ENCODE measurements around the gene PPARG.
"Not testable (repeated sequence)": the region's sequence is repeated elsewhere in the genome, so short reads cannot be mapped to it uniquely, and the experiment has no call there.

PPARG gene

DNA sequence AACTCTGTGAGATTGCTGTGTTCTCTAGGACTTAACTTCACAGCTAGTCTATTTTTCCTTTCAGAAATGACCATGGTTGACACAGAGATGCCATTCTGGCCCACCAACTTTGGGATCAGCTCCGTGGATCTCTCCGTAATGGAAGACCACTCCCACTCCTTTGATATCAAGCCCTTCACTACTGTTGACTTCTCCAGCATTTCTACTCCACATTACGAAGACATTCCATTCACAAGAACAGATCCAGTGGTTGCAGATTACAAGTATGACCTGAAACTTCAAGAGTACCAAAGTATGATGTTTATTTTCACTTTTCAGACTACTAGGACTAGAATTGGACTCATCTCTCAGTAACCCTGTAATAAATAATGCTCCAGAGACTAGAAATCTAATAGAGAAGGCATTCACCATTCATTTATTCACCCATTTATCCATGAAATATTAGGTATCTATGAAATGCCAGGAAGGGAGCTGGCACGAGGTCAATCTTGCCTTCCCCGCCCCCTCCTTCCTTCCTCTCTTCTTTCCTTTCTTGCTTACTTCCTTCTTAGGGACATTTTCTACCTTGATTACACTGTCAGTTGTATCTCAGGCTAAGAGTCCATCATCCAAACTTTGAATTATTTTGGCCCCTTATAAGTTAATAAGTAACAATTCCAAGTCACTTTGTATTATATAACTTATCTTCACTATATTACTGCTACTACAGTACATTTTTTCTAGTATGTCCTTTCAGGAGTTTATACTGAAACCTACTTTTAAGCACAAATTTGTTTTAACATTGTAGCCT is 91.0 kb downstream of the PPARG start:
- no peak for DNase-seq (ENCODE audit: low read depth)

DNA sequence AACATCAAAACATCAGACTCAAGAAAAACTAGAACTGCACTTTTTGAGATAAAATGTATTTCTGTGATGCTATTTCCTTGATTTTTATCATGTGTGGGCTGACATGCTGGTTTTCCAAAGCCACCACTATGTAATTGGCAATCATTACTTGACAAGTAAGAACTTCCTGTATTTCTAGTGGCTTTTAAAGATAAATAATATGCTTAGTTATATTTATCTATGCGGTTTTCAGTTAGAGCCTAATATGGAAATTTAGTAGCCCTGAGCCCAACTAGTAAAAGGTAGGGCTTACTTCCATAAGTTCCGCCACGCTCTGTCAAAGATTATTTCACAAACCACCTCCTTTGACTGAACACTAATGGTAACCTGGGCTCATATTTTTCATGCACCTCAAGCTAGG is 91.6 kb downstream of the PPARG start:
- DNase-seq (ENCODE audit: low read depth) = no peak

DNA sequence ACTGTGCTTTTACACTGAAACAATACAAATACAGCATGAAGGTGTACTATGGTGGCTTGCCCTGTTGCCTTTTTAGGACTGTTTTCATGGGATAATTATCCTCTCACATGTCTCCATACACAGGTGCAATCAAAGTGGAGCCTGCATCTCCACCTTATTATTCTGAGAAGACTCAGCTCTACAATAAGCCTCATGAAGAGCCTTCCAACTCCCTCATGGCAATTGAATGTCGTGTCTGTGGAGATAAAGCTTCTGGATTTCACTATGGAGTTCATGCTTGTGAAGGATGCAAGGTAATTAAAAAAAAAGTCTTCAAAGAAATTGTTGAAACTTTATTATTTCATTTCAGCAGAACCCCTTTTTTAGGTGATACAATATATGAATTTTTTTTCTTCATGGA is 92.3 kb downstream of the PPARG start:
- DNase-seq (ENCODE audit: low read depth) = no peak

DNA sequence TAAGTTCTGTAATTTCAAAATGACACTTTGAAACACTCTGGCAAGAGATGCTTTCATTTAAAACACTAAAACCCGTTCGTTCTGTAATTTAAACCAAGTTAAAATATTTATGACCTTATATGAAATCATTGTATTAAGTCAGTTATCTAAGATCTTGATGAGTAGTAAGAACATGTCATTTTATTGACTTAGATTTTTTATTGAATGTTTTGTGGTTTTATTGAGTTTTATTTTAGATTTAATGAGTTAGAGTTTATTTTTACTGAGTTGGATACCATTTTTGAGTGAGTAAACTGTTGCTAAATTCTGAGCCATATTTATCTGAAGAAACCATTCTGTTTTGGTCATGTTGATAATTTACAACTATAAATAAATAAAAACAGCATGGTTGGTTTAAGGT is 94.3 kb downstream of the PPARG start:
- no peak for DNase-seq (ENCODE audit: low read depth)

DNA sequence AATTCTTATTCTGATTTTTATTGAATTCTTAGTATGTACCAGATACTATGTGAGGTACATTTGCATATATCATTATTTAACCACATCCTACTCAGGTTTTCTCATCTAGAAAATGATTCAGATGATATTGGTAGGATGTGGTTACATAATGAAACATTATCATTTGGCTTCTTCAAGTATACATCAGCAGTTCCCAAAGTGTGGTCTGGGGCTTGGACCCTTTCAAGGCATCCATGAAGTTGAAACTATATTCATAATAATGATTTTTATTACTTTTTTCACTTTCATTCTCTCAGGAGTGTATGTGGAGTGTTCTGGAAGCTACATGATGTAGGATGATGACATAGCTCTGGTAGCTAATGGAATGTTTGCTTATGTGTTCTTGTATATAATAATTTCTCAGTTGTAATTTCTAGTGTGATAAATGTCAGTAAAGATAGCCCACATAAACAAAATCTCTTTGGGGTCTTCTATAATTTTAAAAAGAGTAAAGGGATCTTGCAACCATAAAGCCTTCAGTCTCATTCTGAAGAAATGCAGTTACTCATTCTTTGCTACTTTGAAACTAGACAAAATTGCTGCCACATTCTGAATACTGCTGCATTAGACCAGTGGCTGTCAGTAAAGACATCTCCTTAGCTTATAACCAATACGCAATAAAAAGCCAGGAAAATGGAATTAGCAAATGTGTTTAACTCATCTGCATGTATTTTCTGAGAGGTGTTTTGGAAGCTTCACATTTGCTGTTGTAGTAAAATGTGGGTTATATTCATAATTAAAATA is 95.8 kb downstream of the PPARG start:
- DNase-seq (ENCODE audit: low read depth) = no peak

DNA sequence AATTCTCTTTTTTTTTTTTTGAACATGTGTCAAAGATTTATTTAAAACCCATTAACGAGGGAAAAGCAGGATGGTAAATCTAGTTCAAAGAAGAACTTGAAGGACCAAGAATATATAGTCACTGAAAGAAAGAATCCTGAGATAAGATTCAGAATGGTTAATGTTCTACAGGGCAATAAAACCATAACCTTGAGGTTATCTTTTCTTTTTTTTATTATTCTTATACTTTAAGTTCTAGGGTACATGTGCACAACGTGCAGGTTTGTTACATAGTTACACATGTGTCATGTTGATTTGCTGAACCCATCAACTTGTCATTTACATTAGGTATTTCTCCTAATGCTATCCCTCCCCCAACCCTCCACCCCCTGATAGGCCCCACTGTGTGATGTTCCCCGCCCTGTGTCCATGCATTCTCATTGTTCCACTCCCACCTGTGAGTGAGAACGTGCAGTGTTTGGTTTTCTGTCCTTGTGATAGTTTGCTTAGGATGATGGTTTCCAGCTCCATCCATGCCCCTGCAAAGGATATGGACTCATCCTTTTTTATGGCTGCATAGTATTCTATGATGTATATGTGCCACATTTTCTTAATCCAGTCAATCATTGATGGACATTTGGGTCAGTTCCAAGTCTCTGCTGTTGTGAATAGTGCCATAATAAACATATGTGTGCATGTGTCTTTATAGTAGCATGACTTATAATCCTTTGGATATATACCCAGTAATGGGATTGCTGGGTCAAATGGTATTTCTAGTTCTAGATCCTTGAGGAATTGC is 97.8 kb downstream of the PPARG start:
- DNase-seq (ENCODE audit: low read depth) = not testable (repeated sequence)

DNA sequence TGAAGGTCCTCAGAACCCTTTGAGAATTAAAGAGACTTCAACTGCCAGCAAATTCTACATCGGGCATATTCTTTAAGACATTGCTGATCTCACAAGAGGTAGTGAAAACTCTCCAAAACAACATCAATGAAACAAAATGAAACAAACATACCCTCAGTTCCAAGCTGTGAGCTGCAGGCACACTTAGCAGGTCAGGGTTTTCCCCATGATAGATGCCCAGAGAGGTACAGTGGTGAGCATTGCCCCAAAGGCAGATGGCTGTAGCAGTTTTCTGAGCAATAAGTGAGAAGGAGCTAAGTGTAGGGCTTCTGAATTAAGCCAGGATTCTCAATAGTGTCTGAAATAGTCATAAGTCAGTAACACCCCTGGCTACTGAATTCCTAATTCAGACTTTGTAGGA is 99.3 kb downstream of the PPARG start:
- no peak for DNase-seq (ENCODE audit: low read depth)

DNA sequence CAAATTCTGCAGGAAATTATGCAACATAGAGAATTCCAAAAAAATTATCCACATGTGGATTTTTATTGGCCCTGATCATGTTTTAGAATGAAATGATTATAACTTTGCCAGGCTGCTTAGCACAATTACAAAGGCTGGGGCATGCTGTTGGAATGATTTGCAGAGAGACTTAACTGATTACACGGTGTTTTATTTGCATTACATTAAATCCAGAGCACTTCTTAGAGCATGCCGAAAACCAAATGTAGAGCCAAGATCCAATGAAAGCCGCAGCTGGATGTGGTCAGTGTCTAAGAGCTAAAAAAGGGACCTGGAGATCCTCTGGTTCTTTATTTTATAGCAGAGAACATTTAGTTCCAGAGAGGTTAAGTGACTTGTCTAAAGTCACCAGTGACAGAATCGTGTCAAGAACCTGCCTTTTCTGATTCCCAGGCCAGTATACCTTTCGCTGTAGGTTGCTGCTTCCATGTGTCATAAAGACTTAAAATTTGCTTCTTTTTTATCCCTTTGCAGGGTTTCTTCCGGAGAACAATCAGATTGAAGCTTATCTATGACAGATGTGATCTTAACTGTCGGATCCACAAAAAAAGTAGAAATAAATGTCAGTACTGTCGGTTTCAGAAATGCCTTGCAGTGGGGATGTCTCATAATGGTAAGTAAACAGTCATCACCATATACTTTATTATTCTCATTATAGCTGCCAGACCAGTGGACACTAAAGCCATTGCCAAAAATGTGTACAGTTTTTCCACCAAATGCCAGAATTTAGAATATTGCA is 103.4 kb downstream of the PPARG start:
- DNase-seq (ENCODE audit: low read depth) = no peak

DNA sequence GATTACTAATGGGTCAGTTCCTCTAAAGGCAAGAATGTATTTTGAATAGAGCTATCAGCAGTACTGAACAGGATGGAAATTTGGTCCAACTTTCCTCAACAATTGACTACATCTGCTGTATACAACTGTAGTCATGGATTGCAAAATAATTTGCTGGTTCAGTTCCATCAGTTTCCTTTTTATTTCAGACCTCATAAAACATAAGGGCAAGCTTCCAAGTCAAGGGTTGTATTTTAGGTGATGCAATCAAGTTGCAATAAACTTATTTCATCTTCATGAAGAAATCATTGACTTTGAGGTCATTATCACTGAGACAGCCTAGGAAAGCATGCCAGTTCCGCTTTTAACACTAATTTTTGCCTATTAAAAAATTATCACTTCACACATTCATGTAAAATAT is 105.0 kb downstream of the PPARG start:
- peak; percentile 38 for DNase-seq (ENCODE audit: low read depth)

DNA sequence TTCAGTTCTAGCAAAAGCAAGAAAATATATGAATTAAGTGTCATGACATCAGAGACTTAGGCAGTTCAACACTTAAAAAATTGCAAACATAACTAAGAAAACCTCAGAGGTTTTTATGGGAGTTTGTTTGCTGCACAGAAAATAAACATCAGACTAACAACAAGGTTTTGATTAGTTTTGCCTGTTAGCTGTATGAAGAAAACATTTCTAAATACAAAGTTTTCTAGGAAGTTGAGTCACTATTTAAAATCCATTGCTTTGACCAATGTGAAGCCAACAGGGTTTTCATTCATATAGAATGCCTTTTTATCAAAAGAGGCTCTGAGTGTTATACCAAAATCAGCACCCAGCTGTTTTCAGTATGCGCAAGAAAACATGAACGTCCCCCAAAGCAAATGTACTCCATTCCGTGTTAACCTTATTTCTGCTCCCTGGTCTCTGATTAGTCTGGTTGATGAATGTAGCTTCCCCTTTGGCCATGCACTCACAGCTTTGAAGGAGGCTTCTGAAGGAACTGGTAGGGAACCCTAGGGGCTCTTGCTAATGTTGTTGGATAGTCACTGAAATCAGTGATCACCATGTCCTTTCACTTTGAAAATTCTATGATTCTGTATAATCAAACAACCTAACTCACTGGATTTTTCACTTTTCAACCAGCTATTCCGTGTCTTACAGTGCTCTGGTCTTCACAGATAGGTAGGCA is 105.8 kb downstream of the PPARG start:
- no peak for DNase-seq (ENCODE audit: low read depth)

DNA sequence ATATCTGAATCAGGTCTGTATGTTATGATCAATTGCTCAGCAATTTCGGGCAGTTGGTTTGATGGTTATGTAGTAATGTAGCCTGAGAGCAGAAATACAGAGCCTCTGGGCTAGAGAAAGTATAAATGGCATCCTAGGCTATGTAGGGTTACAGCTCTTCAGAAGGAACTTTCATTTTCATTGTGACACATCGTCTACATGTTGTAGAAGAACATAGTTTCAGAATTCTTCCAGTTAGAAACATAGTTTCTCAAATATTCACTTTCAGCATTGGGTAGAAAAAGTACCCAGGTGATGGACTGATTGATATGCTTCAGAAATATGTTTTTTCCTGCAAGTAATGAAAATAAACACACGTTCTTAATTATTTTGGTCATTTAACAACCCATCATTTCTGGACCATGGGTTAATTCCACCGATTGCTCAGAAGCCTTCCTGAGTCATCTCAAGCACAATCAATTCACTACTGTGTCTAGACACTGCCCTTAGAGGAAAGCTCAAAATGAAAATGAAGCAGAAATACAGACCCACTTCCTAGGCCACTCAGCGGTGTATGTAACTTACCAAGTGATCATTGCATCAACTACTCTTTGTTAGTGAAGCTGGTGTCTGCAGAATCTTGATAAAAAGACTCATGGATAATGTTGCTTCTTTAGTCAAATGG is 106.6 kb downstream of the PPARG start:
- peak; percentile 49 for DNase-seq (ENCODE audit: low read depth)

DNA sequence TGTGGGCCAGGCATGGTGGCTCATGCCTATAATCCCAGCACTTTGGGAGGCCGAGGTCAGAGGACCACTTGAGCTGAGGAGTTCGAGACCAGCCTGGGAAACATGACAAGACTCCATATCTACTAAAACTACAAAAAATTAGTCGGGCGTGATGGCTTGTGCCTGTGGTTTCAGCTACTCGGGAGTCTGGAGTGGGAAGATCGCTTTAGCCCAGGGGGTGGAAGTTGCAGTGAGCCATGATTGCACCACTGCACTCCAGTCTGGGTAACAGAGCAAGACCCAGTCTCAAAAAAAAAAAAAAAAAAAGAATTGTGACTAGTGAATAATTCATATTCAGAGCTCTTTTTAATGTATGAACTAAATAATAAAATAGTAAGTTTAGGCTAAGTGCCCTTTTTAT is 107.6 kb downstream of the PPARG start:
- DNase-seq (ENCODE audit: low read depth) = no peak

DNA sequence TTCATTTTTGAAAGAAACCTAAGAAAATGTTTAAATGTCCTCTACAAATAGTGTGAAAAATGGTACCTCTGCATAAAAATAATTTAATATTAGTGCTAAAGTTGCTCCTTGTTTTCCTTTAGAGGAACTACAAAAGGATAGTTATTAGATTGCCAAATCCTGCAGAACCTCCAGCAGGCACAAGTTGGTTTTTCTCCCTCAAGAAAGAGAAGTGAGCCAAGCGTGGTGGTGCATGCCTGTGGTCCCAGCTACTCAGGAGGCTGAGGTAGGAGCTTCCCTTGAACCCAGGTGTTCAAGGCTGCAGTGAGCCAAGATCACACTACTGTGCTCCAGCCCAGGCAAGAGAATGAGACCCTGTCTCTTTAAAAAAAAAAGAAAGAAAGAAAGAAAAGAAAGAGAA is 110.4 kb downstream of the PPARG start:
- DNase-seq (ENCODE audit: low read depth) = no peak

DNA sequence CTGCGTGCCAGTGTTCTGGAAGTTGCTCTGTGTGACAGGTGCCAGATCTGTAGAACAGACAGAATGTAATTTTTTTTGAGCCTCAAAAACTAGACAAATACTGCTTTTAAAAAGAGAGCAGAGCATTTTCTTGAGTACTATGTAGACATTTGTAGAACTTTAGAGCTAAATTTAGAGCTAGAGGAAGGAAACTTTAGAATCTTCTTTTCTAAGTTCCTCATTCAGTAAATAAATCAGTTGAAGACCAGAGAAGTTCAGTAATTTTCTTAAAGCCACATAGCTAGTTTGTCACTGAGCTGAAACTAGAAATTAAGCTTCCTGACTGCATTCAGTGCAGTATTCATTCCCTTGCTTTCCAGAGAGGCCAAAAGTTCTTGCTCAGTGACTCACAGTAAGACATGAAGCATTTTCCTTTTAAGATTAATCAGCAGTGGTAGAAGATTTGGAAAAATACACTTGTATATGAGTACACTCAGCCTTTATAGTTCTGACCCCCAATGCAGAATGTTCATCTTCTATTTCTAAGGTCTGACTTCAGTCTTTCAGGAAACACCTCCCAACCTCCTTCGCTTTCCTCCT is 111.8 kb downstream of the PPARG start:
- peak; percentile 80 for DNase-seq (ENCODE audit: low read depth)

DNA sequence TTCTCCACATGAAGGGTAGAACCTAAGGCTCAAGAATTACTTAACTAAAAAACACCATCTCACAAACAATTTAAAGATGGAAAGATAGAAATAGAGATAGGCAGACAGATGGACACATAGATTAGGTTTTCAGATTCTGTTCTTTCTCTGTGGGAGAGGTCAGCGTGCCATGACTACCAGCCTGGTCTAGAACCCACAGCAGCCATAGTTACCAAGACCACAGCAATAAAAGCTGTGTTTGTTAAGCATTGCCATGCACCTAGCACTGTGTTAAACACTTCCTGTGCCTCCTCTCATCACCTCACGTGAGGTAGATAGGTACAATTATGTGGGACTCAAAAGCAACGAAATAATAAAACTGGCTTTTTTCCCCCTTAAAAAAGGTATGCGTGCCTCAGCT is 112.3 kb downstream of the PPARG start:
- DNase-seq (ENCODE audit: low read depth) = no peak

DNA sequence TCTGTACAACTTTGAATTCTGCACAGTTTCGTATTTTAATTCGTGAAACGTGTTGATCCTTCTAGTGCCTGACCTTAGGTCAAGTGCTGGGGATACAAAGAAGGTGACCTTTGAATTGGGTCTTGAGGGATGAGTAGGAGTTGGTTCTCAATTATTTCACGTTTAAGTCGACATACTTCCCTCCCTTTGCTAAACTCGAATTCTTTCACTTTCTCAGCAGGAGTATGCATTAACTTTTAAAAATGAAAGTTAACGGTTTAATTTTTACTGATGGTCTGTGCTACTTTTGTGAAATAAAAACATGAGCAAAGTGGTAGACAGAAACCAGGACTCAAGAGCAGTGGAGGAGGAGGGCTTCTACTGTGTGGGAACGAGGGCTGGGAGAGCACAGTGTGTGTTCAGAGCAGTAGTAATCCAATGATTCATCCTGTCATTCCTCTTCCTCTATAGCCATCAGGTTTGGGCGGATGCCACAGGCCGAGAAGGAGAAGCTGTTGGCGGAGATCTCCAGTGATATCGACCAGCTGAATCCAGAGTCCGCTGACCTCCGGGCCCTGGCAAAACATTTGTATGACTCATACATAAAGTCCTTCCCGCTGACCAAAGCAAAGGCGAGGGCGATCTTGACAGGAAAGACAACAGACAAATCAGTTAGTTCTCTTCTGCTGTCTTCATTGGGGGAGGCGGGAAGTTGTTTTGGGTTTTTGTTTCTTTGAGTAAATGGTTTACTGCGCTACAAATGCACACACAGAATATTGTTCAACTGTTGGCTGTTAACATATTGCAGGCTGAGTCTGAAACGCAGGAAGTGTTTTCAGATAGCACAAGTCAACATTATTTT is 116.8 kb downstream of the PPARG start:
- peak; percentile 97 for DNase-seq (ENCODE audit: low read depth)

DNA sequence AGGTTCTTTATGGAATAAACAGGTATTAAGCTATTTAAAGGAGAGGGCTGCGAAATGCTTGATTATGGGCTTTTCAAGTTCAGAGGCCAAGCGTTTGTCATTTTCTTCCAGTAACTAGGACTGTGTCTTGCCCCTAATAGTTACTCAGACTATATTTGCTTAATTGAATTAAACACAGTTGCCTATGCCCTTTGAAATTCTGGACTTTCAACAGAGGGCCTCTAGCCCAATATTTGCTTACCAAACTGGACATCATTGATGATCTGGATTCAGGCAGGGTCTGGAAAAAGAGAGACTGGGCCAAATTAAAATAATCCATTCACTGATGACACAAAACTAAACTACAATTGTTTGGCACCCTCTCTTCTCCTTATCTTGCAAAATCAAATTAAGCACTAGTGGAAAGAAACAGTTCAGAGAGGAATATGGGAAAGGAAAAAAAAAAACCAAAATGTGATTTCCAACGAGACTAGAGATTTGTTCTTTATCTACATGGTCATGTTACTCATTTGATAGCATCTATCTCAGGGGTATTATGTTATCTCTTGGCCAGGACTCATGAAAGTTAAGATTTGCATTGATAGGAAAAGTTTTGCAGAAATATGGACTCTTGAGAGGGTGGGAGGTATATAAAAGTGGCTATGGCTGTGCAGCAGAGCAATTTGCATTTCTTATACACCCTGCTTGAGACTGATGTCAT is 120.3 kb downstream of the PPARG start:
- no peak for DNase-seq (ENCODE audit: low read depth)

DNA sequence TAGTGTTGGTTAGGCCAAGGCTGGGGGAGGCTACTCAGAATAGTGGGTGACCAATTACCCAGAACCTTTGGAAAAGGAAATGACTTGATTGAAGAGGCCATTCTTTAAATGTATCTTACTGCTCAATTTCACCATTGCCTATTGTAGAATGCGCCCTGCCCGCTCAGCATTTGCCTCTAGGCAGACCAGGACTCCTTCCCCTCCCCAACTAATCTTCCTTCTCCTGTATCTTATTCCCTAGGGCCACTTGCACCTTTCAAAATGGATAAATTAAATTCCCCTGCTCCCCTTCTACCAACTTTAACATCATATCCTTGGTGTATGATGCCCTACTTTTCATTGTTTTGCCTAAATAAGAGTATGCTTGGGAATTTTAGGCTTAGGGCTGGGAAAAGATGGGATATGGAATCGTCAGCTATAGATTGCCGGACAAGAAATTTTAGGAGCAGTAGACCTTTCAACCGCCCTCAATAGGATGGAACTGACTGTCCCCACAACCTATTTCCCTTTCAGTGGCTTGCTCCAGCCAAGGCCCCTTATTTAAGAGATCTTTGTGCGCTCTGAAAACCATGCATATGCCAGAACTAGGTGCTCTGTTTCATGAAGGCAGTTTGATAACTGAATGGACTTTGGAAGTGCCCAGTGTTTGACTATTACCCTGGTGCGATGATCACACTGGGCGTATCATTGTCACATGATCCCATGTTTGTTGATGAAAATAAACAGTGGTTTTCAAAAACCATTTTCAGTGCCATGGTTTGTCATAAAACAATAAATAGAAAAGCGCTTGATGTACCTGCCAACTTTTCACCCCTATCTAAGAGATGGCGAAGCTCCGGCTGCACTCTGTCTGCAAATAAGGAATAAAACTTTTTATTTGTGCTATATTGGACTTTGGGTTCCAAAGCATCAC is 121.1 kb downstream of the PPARG start:
- no peak for DNase-seq (ENCODE audit: low read depth)

All from ELR (cell line).